ENCODE results near the gene TULP4.

The TULP4 gene

DNA sequence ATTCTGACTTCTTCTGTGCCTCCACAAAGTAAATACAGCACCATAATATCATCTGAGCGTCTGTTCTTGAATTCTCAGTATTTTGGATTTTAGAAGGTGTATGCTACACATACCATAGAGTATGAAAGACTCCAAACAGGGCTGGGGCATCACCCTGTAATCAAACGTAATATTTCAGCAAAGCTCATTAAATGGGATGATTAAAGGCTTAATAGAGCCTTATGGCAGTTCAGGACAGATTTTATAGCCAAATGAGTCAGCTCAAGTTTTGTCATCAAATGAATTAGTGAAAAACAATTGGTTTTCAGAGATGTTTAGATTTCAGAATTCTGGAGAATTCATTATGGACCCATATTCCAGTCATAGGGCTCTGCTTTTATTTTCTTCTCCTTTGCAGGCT is 68.9 kb downstream of the TULP4 start:
- Histone ChIP-seq H3K4me1 (peaks cover 0 to 15% (median 0%) of the 10 kb centered on the region in 10 experiments; a peak in 6 of 20 replicates), H3K4me2 (no peak overlapping the region), H4K20me1 (peaks cover 9 to 53% (median 23%) of the 10 kb centered on the region in 11 experiments; a peak in 15 of 22 replicates), H3K27me3 (no peaks in the 10 kb centered on the region), H3K4me3 (no peak overlapping the region), H3K27ac (no peak overlapping the region), H3K9ac (no peak overlapping the region), H3K9me3 (replicated peaks in 1 of 11) (no peaks in the 10 kb centered on the region), H3K36me3 (peaks cover 0 to 22% (median 9%) of the 10 kb centered on the region in 11 experiments; a peak in 9 of 22 replicates)
- no peak for TF ChIP-seq Cebpa-rat (IDR thresholded peaks at IDR 0.05)

DNA sequence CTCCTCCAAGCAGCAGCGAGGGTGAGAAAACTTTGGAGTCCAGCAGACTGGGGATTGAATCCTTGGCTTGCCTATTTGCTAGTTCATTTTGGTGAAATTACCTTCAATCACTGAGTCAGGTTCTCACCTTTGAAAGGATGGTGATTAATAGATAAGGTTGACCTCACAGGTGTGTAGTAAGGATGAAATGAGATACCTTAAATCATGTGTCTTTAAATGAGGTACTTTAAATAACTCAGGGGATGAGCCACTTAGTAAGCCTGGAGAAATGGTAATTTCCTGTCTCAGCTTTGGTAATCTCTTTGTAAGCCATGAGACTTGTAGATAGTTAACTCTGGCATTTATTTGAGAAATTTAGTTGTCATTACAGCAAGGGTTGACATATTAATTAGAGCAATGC is 70.2 kb downstream of the TULP4 start:
- Histone ChIP-seq H4K20me1 (peaks cover 7 to 52% (median 18%) of the 10 kb centered on the region in 11 experiments; a peak in 13 of 22 replicates), H3K4me3 (no peak overlapping the region), H3K4me2 (no peak overlapping the region), H3K27ac (no peak overlapping the region), H3K27me3 (no peaks in the 10 kb centered on the region), H3K9me3 (replicated peaks in 1 of 11) (no peaks in the 10 kb centered on the region), H3K9ac (no peak overlapping the region), H3K4me1 (peaks cover 0 to 15% (median 2%) of the 10 kb centered on the region in 10 experiments; a peak in 12 of 20 replicates), H3K36me3 (peaks cover 0 to 10% (median 0%) of the 10 kb centered on the region in 11 experiments; a peak in 4 of 22 replicates)
- TF ChIP-seq Cebpa-rat (IDR thresholded peaks at IDR 0.05) = no peak

- H3K9ac ChIP-seq = no peak overlapping the region
- H3K27me3 ChIP-seq = no peaks in the 10 kb centered on the region
- H3K4me1 ChIP-seq = peaks cover 0 to 15% (median 6%) of the 10 kb centered on the region in 10 experiments; a peak in 12 of 20 replicates
- peaks cover 9 to 58% (median 19%) of the 10 kb centered on the region in 11 experiments; a peak in 13 of 22 replicates for H4K20me1 ChIP-seq
- H3K36me3 ChIP-seq = peaks cover 0 to 10% (median 0%) of the 10 kb centered on the region in 11 experiments; a peak in 3 of 22 replicates
- TF ChIP-seq Cebpa-rat (IDR thresholded peaks at IDR 0.05) = no peak
- no peak overlapping the region for H3K4me3 ChIP-seq
- no peak overlapping the region for H3K27ac ChIP-seq
- no peak overlapping the region for H3K4me2 ChIP-seq
- no peaks in the 10 kb centered on the region for H3K9me3 ChIP-seq (replicated peaks in 1 of 11)
Observed at GRCh38 chr6:158383057-158383456, 70.8 kb downstream of the TULP4 start.

- TF ChIP-seq Cebpa-rat (IDR thresholded peaks at IDR 0.05) = no peak
- H3K4me3 ChIP-seq = no peak overlapping the region
- no peaks in the 10 kb centered on the region for H3K27me3 ChIP-seq
- H3K36me3 ChIP-seq = peaks cover 0 to 10% (median 0%) of the 10 kb centered on the region in 11 experiments; a peak in 3 of 22 replicates
- H3K9ac ChIP-seq = no peak overlapping the region
- peaks cover 0 to 18% (median 9%) of the 10 kb centered on the region in 10 experiments; a peak in 15 of 20 replicates for H3K4me1 ChIP-seq
- H3K9me3 ChIP-seq (replicated peaks in 1 of 11) = no peaks in the 10 kb centered on the region
- no peak overlapping the region for H3K27ac ChIP-seq
- H3K4me2 ChIP-seq = no peak overlapping the region
- H4K20me1 ChIP-seq = peaks cover 9 to 60% (median 19%) of the 10 kb centered on the region in 11 experiments; a peak in 13 of 22 replicates
Observed at GRCh38 chr6:158383542-158383941, 71.3 kb downstream of the TULP4 start.

DNA sequence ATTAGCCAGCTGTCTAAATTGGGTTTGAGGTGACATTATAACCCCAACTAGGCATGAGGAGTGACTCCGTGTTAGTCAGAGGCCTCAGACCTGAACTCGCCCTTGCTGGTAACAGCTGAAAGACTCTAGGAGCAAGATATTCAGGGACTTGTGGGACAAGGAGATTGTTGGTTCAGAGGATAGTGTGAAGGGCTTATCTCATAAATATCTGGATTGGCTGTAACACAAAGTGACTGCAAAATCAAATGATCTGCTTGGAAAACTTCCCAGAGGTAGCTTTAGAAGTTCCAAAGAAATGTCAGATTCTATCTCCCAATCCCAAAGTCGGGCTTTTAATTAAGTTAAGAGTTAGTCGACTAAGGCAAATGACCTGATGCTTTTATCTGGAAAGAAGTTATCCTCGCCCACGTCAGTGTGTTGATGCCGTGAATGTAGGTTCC is 72.4 kb downstream of the TULP4 start:
- Histone ChIP-seq H3K27ac (no peak overlapping the region), H3K27me3 (no peaks in the 10 kb centered on the region), H3K9me3 (replicated peaks in 1 of 11) (no peaks in the 10 kb centered on the region), H3K9ac (no peak overlapping the region), H3K4me3 (no peak overlapping the region), H4K20me1 (peaks cover 7 to 57% (median 19%) of the 10 kb centered on the region in 11 experiments; a peak in 12 of 22 replicates), H3K36me3 (peaks cover 0 to 10% (median 0%) of the 10 kb centered on the region in 11 experiments; a peak in 3 of 22 replicates), H3K4me2 (no peak overlapping the region), H3K4me1 (peaks cover 0 to 20% (median 11%) of the 10 kb centered on the region in 10 experiments; a peak in 14 of 20 replicates)
- no peak for TF ChIP-seq Cebpa-rat (IDR thresholded peaks at IDR 0.05)

DNA sequence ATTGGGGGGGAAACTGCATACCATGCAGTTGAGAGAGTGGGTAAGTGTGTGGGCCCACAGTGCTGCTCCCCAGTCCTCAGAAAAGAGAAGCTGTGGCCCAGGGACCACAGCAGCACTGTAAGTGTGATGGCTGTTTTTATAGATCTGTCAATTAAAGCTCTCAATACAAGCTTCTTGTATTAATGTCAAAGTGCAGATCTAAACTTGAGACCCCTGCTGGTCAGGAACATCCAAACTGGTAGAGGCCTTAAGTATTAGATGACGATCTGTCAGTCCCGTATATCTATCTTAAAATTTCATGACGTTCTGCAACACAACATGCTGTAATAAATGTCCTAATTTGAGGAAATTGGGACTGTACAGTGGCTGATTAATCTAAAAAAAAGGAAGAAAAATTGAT is 74.8 kb downstream of the TULP4 start:
- H3K27ac ChIP-seq = no peak overlapping the region
- H3K9me3 ChIP-seq (replicated peaks in 1 of 11) = peaks cover 15 to 17% (median 17%) of the 10 kb centered on the region in 11 experiments
- H3K4me3 ChIP-seq = no peak overlapping the region
- H3K27me3 ChIP-seq = no peaks in the 10 kb centered on the region
- H3K36me3 ChIP-seq = peaks cover 8 to 22% (median 14%) of the 10 kb centered on the region in 11 experiments; a peak in 19 of 22 replicates
- H3K4me2 ChIP-seq = no peak overlapping the region
- TF ChIP-seq Cebpa-rat (IDR thresholded peaks at IDR 0.05) = no peak
- no peak overlapping the region for H3K9ac ChIP-seq
- peaks cover 5 to 43% (median 13%) of the 10 kb centered on the region in 11 experiments; a peak in 11 of 22 replicates for H4K20me1 ChIP-seq
- H3K4me1 ChIP-seq = peaks cover 0 to 20% (median 9%) of the 10 kb centered on the region in 10 experiments; a peak in 12 of 20 replicates

DNA sequence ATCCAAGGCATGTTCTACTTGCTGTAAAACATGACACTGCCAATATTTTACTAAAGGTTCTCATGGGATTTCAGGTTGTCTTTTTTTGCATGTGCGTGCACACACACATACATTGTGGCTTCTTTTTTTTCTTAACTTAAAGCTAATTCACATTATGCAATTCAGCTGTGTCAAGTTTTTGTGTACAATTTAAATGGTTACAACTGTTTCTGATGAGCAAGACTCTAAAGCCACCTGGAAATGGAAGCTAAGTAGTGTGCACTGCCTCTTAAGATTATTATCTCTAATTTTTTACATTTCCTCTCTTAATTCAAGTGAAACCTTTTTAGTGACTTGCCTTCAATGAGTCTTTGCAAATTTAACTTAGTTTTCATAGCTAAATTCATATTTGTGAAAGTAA is 75.3 kb downstream of the TULP4 start:
- no peak overlapping the region for H3K9ac ChIP-seq
- TF ChIP-seq Cebpa-rat (IDR thresholded peaks at IDR 0.05) = no peak
- H3K4me3 ChIP-seq = no peak overlapping the region
- H3K9me3 ChIP-seq (replicated peaks in 1 of 11) = peaks cover 20 to 23% (median 22%) of the 10 kb centered on the region in 11 experiments
- H3K36me3 ChIP-seq = peaks cover 13 to 22% (median 20%) of the 10 kb centered on the region in 11 experiments; a peak in 21 of 22 replicates
- peaks cover 0 to 20% (median 9%) of the 10 kb centered on the region in 10 experiments; a peak in 12 of 20 replicates for H3K4me1 ChIP-seq
- H3K27me3 ChIP-seq = no peaks in the 10 kb centered on the region
- H3K4me2 ChIP-seq = peak overlapping the region in 2 of 11 experiments; percentile 2 to 10; a peak in 2 of 22 replicates
- peaks cover 3 to 38% (median 10%) of the 10 kb centered on the region in 11 experiments; a peak in 9 of 22 replicates for H4K20me1 ChIP-seq
- H3K27ac ChIP-seq = no peak overlapping the region

DNA sequence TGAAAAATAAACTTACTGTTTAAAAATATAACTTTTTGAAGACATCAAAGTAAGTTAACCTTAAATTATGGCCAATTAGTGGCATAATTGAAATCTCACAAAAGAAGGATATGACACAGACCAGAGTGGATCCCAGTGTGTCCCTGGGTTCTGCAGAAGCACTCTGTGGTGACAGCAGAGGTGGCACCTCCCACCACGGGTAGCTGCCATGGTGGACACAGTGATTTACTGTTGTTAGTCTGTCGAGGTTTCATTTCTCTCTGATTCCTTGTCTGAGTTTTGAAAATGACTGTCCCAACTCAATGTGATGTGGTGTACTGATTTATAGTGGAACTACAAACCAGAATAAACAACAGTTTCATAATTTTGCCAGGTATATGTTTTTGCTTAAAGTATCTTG is 76.5 kb downstream of the TULP4 start:
- Histone ChIP-seq H3K27ac (no peak overlapping the region), H3K27me3 (no peaks in the 10 kb centered on the region), H4K20me1 (peaks cover 0 to 27% (median 6%) of the 10 kb centered on the region in 11 experiments; a peak in 8 of 22 replicates), H3K36me3 (peaks cover 25 to 34% (median 31%) of the 10 kb centered on the region in 11 experiments), H3K9ac (no peak overlapping the region), H3K4me1 (peaks cover 0 to 20% (median 9%) of the 10 kb centered on the region in 10 experiments; a peak in 12 of 20 replicates), H3K4me3 (no peak overlapping the region), H3K4me2 (peak overlapping the region in 1 of 11 experiments; percentile 14; a peak in 1 of 22 replicates), H3K9me3 (replicated peaks in 1 of 11) (peaks cover 32 to 34% (median 34%) of the 10 kb centered on the region in 11 experiments)
- TF ChIP-seq Cebpa-rat (IDR thresholded peaks at IDR 0.05) = no peak

DNA sequence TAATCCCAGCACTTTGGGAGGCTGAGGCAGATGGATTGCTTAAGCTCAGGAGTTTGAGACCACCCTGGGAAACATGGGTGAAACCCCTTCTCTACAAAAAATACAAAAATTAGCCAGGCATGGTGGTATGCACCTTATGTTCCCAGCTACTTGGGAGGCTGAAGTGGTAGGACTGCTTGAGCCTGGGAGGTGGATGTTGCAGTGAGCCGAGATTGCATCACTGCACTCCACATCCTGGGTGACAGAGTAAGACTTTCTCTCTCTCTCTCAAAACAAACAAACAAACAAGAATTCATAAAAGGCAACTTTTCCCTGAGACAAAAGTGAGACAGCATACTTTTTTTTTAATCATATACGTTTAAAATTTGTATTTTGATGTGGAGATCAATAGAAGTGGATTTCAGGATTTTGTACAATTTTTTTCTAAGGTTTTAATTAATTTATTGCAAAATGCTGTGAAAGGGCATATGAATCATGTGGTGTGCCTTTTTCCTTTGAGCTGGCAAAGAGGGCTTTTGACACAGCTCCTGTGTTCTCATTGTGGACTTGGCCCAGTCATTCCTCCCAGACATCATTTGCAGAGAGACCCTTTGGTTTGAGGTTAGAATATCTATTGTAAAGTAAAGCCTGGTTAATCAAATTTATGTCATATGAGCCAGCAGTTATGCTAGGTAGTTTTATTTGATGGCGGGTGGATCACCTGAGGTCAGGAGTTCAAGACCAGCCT is 77.1 kb downstream of the TULP4 start:
- H3K4me3 ChIP-seq = no peak overlapping the region
- H3K4me2 ChIP-seq = peak overlapping the region in 1 of 11 experiments; percentile 5; a peak in 1 of 22 replicates
- no peaks in the 10 kb centered on the region for H3K27me3 ChIP-seq
- H4K20me1 ChIP-seq = peaks cover 0 to 24% (median 5%) of the 10 kb centered on the region in 11 experiments; a peak in 7 of 22 replicates
- H3K36me3 ChIP-seq = peaks cover 30 to 40% (median 35%) of the 10 kb centered on the region in 11 experiments
- peaks cover 38 to 40% (median 40%) of the 10 kb centered on the region in 11 experiments for H3K9me3 ChIP-seq (replicated peaks in 1 of 11)
- H3K27ac ChIP-seq = no peak overlapping the region
- H3K9ac ChIP-seq = no peak overlapping the region
- TF ChIP-seq Cebpa-rat (IDR thresholded peaks at IDR 0.05) = no peak; a peak in 1 of 22 replicates
- H3K4me1 ChIP-seq = peaks cover 0 to 20% (median 9%) of the 10 kb centered on the region in 10 experiments; a peak in 12 of 20 replicates

Data from BLaER1 treated with 17β-estradiol and CSF1 and Interleukin-3, amounts not matched to agents 10 nM and 100 nM (cell line).